Activated naive CD4-positive, alpha-beta T cell treated with anti-CD3 and anti-CD28 coated beads, Interleukin-2, amount 10 ng/mL, durations not matched to agents 7 days and 5 days (primary cell): ENCODE data around the gene ARFGAP3.
"Not testable (repeated sequence)": the region's sequence is repeated elsewhere in the genome, so short reads cannot be mapped to it uniquely, and the experiment has no call there.

Experiments used
- CTCF ChIA-PET: fragments of 350-600 bp; sonication (Branson Sonifier 250); formaldehyde crosslinking; loops from one replicate; lab custom pipeline; 2021; ENCODE audit warnings: antibody characterized with exemption; lab: Charles Lee
- DNase-seq: peaks from one replicate; pipeline ENCODE4 v3.0.0-alpha.2; 2020
- H3K27ac Mint-ChIP-seq: one replicate; pipeline ENCODE4 v1.8.0; 2021; ENCODE audit warnings: mild to moderate bottlenecking, moderate library complexity, mixed read lengths
- H3K27me3 Mint-ChIP-seq: one replicate; pipeline ENCODE4 v1.8.0; 2021; ENCODE audit warnings: mild to moderate bottlenecking, mixed read lengths
- H3K36me3 Mint-ChIP-seq: one replicate; pipeline ENCODE4 v1.8.0; 2021; ENCODE audit warnings: mixed read lengths
- H3K4me1 Mint-ChIP-seq: one replicate; pipeline ENCODE4 v1.8.0; 2021; ENCODE audit warnings: mixed read lengths
- H3K4me3 Mint-ChIP-seq: one replicate; pipeline ENCODE4 v1.8.0; 2021; ENCODE audit warnings: mild to moderate bottlenecking, moderate library complexity, mixed read lengths
- H3K9me3 Mint-ChIP-seq: one replicate; pipeline ENCODE4 v1.8.0; 2021; ENCODE audit warnings: mixed read lengths

Gene ARFGAP3

GRCh38 chr22:42758931-42759629 is 98.0 kb downstream of the ARFGAP3 start:
- no peak overlapping the region for H3K4me3 Mint-ChIP-seq
- H3K36me3 Mint-ChIP-seq = no peaks in the 10 kb centered on the region
- no peak overlapping the region for H3K27ac Mint-ChIP-seq
- H3K27me3 Mint-ChIP-seq = no peaks in the 10 kb centered on the region
- no peak for DNase-seq
- CTCF ChIA-PET = no interaction called here
- H3K4me1 Mint-ChIP-seq = no peaks in the 10 kb centered on the region
- H3K9me3 Mint-ChIP-seq = no peaks in the 10 kb centered on the region

- not testable (repeated sequence) for H3K4me1 Mint-ChIP-seq, H3K36me3 Mint-ChIP-seq, DNase-seq, H3K4me3 Mint-ChIP-seq, H3K27ac Mint-ChIP-seq, H3K9me3 Mint-ChIP-seq
- CTCF ChIA-PET = interaction anchor here (0.7 to 1.0 kb wide), 2 partner anchors 10 to 24 kb away, joined by 3 read pairs; no protein-coding TSS in a partner anchor
- H3K27me3 Mint-ChIP-seq = peaks cover 11% of the 10 kb centered on the region
These were observed 101.5 kb downstream of the ARFGAP3 start for GRCh38 chr22:42755553-42755952.

GRCh38 chr22:42755121-42755520 is 102.0 kb downstream of the ARFGAP3 start:
- H3K4me3 Mint-ChIP-seq, H3K4me1 Mint-ChIP-seq, DNase-seq, H3K27ac Mint-ChIP-seq, H3K9me3 Mint-ChIP-seq, CTCF ChIA-PET, H3K36me3 Mint-ChIP-seq: not testable (repeated sequence)
- peaks cover 11% of the 10 kb centered on the region for H3K27me3 Mint-ChIP-seq

GRCh38 chr22:42754658-42755057 is 102.4 kb downstream of the ARFGAP3 start:
- Mint-ChIP-seq H3K27me3 (peaks cover 11% of the 10 kb centered on the region), H3K36me3 (no peaks in the 10 kb centered on the region), H3K9me3 (no peaks in the 10 kb centered on the region), H3K27ac (no peak overlapping the region), H3K4me1 (no peaks in the 10 kb centered on the region), H3K4me3 (no peak overlapping the region)
- CTCF ChIA-PET = no interaction called here
- no peak for DNase-seq

- DNase-seq = no peak
- Mint-ChIP-seq H3K4me1 (no peaks in the 10 kb centered on the region), H3K4me3 (no peak overlapping the region), H3K36me3 (no peaks in the 10 kb centered on the region), H3K27me3 (peaks cover 11% of the 10 kb centered on the region), H3K27ac (no peak overlapping the region), H3K9me3 (no peaks in the 10 kb centered on the region)
- CTCF ChIA-PET = no interaction called here
These were observed 104.2 kb downstream of the ARFGAP3 start for GRCh38 chr22:42752912-42753311.

GRCh38 chr22:42752230-42752746 is 104.8 kb downstream of the ARFGAP3 start:
- Mint-ChIP-seq H3K9me3 (no peaks in the 10 kb centered on the region), H3K4me3 (no peak overlapping the region), H3K27ac (no peak overlapping the region), H3K27me3 (peaks cover 11% of the 10 kb centered on the region), H3K36me3 (no peaks in the 10 kb centered on the region), H3K4me1 (no peaks in the 10 kb centered on the region)
- DNase-seq = no peak
- CTCF ChIA-PET = no interaction called here

- H3K4me1 Mint-ChIP-seq, H3K36me3 Mint-ChIP-seq, H3K4me3 Mint-ChIP-seq, DNase-seq, CTCF ChIA-PET, H3K27ac Mint-ChIP-seq, H3K9me3 Mint-ChIP-seq: not testable (repeated sequence)
- H3K27me3 Mint-ChIP-seq = peaks cover 11% of the 10 kb centered on the region
These were observed 106.7 kb downstream of the ARFGAP3 start for GRCh38 chr22:42750421-42750820.

GRCh38 chr22:42747701-42748513 is 109.2 kb downstream of the ARFGAP3 start:
- no peak overlapping the region for H3K4me3 Mint-ChIP-seq
- H3K27ac Mint-ChIP-seq = no peak overlapping the region
- no peaks in the 10 kb centered on the region for H3K4me1 Mint-ChIP-seq
- CTCF ChIA-PET = no interaction called here
- peaks cover 10% of the 10 kb centered on the region for H3K27me3 Mint-ChIP-seq
- no peaks in the 10 kb centered on the region for H3K9me3 Mint-ChIP-seq
- DNase-seq = no peak
- H3K36me3 Mint-ChIP-seq = no peaks in the 10 kb centered on the region
